Adrenal gland (tissue), 5 donors: ENCODE results near the gene TSPAN9.

ENCODE experiments used
- POLR2A ChIP-seq, 2 donors: fragments of 450-650 bp; IDR thresholded peaks; one replicate each; pipeline ENCODE4 v1.6.1; 2017; ENCODE audit warnings: antibody characterized with exemption in 2 of 2, mild to moderate bottlenecking in 2 of 2, moderate library complexity in 1 of 2
- TF ChIP-seq, protein P1 (sequence below), 6 experiments: fragments of 450-650 bp in 4 of 6; fragments of 200-600 bp in 2 of 6; sonication (generic) in 1 of 6; IDR thresholded peaks; 1 replicate in 5 of 6; 2 replicates in 1 of 6; pipeline versions ENCODE4 v1.5.1 to v1.8.0; 2016 to 2021; ENCODE audit warnings: antibody characterized with exemption in 6 of 6, mild to moderate bottlenecking in 2 of 6, moderate library complexity in 1 of 6
- donor health status: DM: no; HTN: no; CAD: no.

DNA sequence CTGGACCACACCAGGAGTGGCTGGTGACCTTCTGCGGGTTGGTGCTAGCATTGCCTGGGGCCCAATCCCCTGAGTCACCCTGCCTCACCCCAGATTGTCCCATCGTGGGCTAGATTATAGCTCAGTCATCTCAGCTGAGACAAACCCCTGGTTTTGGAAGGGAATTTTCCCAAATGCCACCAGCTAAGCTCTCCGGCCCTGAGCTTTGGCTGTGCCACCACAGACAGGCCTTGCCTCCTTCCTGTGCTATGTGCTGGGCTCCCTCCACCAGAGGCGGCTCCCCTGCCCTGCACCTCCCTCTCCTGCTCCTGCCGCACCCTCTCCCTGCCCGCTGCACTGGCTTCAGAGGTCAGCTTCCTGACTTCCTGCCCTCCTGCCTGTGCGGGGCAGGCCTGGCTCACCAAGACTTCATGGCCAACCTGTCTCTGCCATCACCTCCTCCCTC, 196.3 kb downstream of the TSPAN9 start:
- TF ChIP-seq, protein P1, sequence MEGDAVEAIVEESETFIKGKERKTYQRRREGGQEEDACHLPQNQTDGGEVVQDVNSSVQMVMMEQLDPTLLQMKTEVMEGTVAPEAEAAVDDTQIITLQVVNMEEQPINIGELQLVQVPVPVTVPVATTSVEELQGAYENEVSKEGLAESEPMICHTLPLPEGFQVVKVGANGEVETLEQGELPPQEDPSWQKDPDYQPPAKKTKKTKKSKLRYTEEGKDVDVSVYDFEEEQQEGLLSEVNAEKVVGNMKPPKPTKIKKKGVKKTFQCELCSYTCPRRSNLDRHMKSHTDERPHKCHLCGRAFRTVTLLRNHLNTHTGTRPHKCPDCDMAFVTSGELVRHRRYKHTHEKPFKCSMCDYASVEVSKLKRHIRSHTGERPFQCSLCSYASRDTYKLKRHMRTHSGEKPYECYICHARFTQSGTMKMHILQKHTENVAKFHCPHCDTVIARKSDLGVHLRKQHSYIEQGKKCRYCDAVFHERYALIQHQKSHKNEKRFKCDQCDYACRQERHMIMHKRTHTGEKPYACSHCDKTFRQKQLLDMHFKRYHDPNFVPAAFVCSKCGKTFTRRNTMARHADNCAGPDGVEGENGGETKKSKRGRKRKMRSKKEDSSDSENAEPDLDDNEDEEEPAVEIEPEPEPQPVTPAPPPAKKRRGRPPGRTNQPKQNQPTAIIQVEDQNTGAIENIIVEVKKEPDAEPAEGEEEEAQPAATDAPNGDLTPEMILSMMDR (IDR thresholded peaks at IDR 0.05), result no peak
- no peak for TF ChIP-seq POLR2A (IDR thresholded peaks at IDR 0.05)
